Hepatocyte (in vitro differentiated cells): ENCODE results near the gene CNTN6. TPM values are rescaled to one million over a fixed set of nuclear protein-coding genes. Genes with fewer than 3 reads are reported as not detected.

Experiments
- DNase-seq: peaks from one replicate; pipeline ENCODE4 v3.0.0-alpha.2; 2016; ENCODE audit warnings: low spot score
- H2AFZ ChIP-seq: fragments of 200-600 bp; sonication (generic); 2 replicates; pipeline ENCODE4 v1.6.0; 2016; ENCODE audit warnings: antibody characterized with exemption, mild to moderate bottlenecking
- H3K27ac ChIP-seq: fragments of 200-600 bp; sonication (generic); 2 replicates; pipeline ENCODE4 v1.5.1; 2016; ENCODE audit warnings: mild to moderate bottlenecking
- H3K27me3 ChIP-seq: fragments of 200-600 bp; sonication (generic); 2 replicates; pipeline ENCODE4 v1.6.1; 2016
- H3K36me3 ChIP-seq: fragments of 200-600 bp; sonication (generic); replicated peaks from 2 replicates; pipeline ENCODE4 v1.5.1; 2016; ENCODE audit warnings: low read depth; ENCODE audit not compliant: insufficient read depth
- H3K4me1 ChIP-seq: fragments of 200-600 bp; sonication (generic); 2 replicates; pipeline ENCODE4 v1.5.1; 2016; ENCODE audit warnings: mild to moderate bottlenecking, moderate library complexity; ENCODE audit not compliant: insufficient read depth
- H3K4me2 ChIP-seq: fragments of 200-600 bp; sonication (generic); 2 replicates; pipeline ENCODE4 v1.6.0; 2016
- H3K4me3 ChIP-seq: fragments of 200-600 bp; sonication (generic); 2 replicates; pipeline ENCODE4 v1.5.1; 2016; ENCODE audit warnings: mild to moderate bottlenecking
- H3K79me2 ChIP-seq: fragments of 200-600 bp; sonication (generic); 2 replicates; pipeline ENCODE4 v1.6.0; 2017; ENCODE audit warnings: mild to moderate bottlenecking
- H3K9me2 ChIP-seq: fragments of 200-600 bp; sonication (generic); replicated peaks from 2 replicates; pipeline ENCODE4 v1.6.0; 2017; ENCODE audit warnings: mild to moderate bottlenecking; ENCODE audit not compliant: insufficient read depth
- H3K9me3 ChIP-seq: fragments of 200-600 bp; sonication (generic); 2 replicates; pipeline ENCODE4 v1.5.1; 2016; ENCODE audit warnings: low read depth, mild to moderate bottlenecking
- H4K20me1 ChIP-seq: fragments of 200-600 bp; sonication (generic); 2 replicates; pipeline ENCODE4 v1.6.0; 2016; ENCODE audit warnings: mild to moderate bottlenecking; ENCODE audit not compliant: insufficient read depth, poor library complexity, severe bottlenecking
- EZH2 ChIP-seq: fragments of 200-600 bp; sonication (generic); IDR thresholded peaks from 2 replicates; pipeline ENCODE4 v1.6.1; 2016; ENCODE audit warnings: antibody characterized with exemption, mild to moderate bottlenecking, borderline replicate concordance
- EZH2phosphoT487 ChIP-seq: fragments of 200-600 bp; sonication (generic); IDR thresholded peaks from one replicate; pipeline ENCODE4 v1.6.1; 2018; ENCODE audit warnings: antibody characterized with exemption, mild to moderate bottlenecking, low read depth, moderate library complexity; ENCODE audit not compliant: unreplicated experiment, severe bottlenecking
- whole genome bisulfite sequencing: methylation state at CpG from one replicate; pipeline ENCODE4 v1.1.6; 2016; ENCODE audit warnings: low lambda C conversion rate; ENCODE audit errors: missing lambda C conversion rate; 5-methylcytosine and 5-hydroxymethylcytosine counted together
- polyA plus RNA-seq: library from polyadenylated mRNA; unstranded; fragments of >200 nt; fragmentation: Nextera tagmentation; extraction: Ambion mirVana; gene quantifications from 2 replicates; pipeline ENCODE4 v1.2.1, GENCODE V29; 2016
- total RNA-seq: library from RNA; depleted of rRNA; stranded (reverse); fragments of >200 nt; gene quantifications from 2 replicates; pipeline ENCODE4 v1.2.3, GENCODE V29; 2014
- TF ChIP-seq, protein P1 (sequence below): fragments of 200-600 bp; sonication (generic); IDR thresholded peaks from 2 replicates; pipeline ENCODE4 v1.5.1; 2016; ENCODE audit warnings: antibody characterized with exemption, mild to moderate bottlenecking; ENCODE audit not compliant: poor library complexity

The CNTN6 gene
- total and polyA plus RNA-seq, 2 experiments from 2014 or later: 2.9 to 3.2 TPM

- no peak overlapping the region for H2AFZ ChIP-seq
- H3K4me3 ChIP-seq: no peak overlapping the region
Measured at GRCh38 chr3:1326546-1326945, 233.7 kb downstream of the CNTN6 start.

GRCh38 chr3:1330107-1330506 is 237.3 kb downstream of the CNTN6 start:
- Histone ChIP-seq H3K36me3 (no peaks in the 10 kb centered on the region), H3K4me1 (no peaks in the 10 kb centered on the region), H3K27me3 (no peaks in the 10 kb centered on the region), H2AFZ (no peak overlapping the region), H3K79me2 (no peaks in the 10 kb centered on the region), H3K4me2 (no peak overlapping the region), H3K9me2 (no peaks in the 10 kb centered on the region), H3K27ac (no peak overlapping the region), H4K20me1 (no peaks in the 10 kb centered on the region), H3K9me3 (no peaks in the 10 kb centered on the region), H3K4me3 (no peak overlapping the region)
- DNase-seq: no peak
- WGBS: 85% methylated on average over 2 of the region's 2 CpGs
- no peak for TF ChIP-seq EZH2phosphoT487
- no peak for TF ChIP-seq EZH2
- TF ChIP-seq, protein P1, sequence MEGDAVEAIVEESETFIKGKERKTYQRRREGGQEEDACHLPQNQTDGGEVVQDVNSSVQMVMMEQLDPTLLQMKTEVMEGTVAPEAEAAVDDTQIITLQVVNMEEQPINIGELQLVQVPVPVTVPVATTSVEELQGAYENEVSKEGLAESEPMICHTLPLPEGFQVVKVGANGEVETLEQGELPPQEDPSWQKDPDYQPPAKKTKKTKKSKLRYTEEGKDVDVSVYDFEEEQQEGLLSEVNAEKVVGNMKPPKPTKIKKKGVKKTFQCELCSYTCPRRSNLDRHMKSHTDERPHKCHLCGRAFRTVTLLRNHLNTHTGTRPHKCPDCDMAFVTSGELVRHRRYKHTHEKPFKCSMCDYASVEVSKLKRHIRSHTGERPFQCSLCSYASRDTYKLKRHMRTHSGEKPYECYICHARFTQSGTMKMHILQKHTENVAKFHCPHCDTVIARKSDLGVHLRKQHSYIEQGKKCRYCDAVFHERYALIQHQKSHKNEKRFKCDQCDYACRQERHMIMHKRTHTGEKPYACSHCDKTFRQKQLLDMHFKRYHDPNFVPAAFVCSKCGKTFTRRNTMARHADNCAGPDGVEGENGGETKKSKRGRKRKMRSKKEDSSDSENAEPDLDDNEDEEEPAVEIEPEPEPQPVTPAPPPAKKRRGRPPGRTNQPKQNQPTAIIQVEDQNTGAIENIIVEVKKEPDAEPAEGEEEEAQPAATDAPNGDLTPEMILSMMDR: no peak

More at GRCh38 chr3:1326546-1326945, 233.7 kb downstream of the CNTN6 start:
- H3K4me2 ChIP-seq: no peak overlapping the region
- no peak for TF ChIP-seq EZH2phosphoT487
- no peak for TF ChIP-seq EZH2
- TF ChIP-seq, protein P1: no peak
- H4K20me1 ChIP-seq: no peaks in the 10 kb centered on the region
- DNase-seq: no peak
- no peaks in the 10 kb centered on the region for H3K36me3 ChIP-seq
- no peaks in the 10 kb centered on the region for H3K9me3 ChIP-seq
- no peaks in the 10 kb centered on the region for H3K9me2 ChIP-seq
- no peaks in the 10 kb centered on the region for H3K79me2 ChIP-seq
- no peak overlapping the region for H3K27ac ChIP-seq
- H3K27me3 ChIP-seq: no peaks in the 10 kb centered on the region
- no peaks in the 10 kb centered on the region for H3K4me1 ChIP-seq

DNA sequence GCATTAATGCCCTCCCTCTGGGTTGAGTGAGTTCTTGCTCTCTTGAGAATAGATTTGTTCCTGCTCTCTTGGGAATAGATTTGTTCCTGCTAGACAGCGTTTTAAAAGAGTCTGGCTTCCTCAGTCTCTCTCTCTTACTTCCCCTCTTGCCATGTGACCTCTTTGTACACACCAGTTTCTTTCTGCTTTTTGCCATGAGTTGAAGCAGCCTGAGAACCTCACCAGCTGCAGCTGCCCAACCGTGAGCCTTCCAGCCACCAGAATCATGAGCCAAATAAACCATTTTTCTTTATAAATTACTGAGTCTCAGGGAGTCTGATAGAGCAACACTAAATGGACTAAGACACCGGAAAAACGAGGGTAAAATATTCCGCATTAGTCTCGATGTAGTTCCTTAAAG is 253.6 kb downstream of the CNTN6 start:
- Histone ChIP-seq H3K4me1 (no peaks in the 10 kb centered on the region), H4K20me1 (no peaks in the 10 kb centered on the region), H3K79me2 (no peaks in the 10 kb centered on the region), H3K4me2 (no peak overlapping the region), H3K9me2 (no peaks in the 10 kb centered on the region), H3K27ac (no peak overlapping the region), H3K36me3 (no peaks in the 10 kb centered on the region), H2AFZ (no peak overlapping the region), H3K4me3 (no peak overlapping the region), H3K9me3 (no peaks in the 10 kb centered on the region), H3K27me3 (no peaks in the 10 kb centered on the region)
- WGBS: 82% methylated on average over 6 of the region's 6 CpGs
- no peak for DNase-seq
- no peak for TF ChIP-seq EZH2phosphoT487
- TF ChIP-seq, protein P1: no peak
- no peak for TF ChIP-seq EZH2

DNA sequence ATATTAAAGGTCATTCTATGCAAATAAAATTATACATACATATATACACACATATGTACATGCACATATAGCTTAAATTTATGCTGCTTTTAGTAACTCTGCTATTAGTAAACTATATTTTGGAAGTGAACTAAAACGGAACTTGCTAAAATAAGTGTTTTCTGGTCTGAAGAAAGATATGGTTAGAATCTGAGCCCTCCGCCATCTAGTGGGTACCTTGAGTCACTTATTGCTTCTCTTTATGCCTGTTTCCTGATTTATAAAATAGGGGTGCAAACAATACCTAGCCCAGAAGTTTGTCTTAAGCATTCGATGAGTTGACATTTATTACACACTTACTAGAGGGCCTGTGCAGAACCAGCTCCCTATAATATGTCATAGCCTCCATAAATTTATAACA is 255.7 kb downstream of the CNTN6 start:
- 82% methylated on average over 3 of the region's 3 CpGs for WGBS
- TF ChIP-seq, protein P1: peak; percentile 12
- TF ChIP-seq EZH2phosphoT487: no peak
- H3K4me3 ChIP-seq: no peak overlapping the region

More for the DNA sequence above, 255.7 kb downstream of the CNTN6 start:
- Histone ChIP-seq H3K9me2 (no peaks in the 10 kb centered on the region), H3K4me1 (no peaks in the 10 kb centered on the region), H3K36me3 (no peaks in the 10 kb centered on the region), H2AFZ (no peak overlapping the region), H3K79me2 (no peaks in the 10 kb centered on the region), H3K27ac (no peak overlapping the region), H3K27me3 (no peaks in the 10 kb centered on the region), H4K20me1 (no peaks in the 10 kb centered on the region), H3K4me2 (no peak overlapping the region), H3K9me3 (no peaks in the 10 kb centered on the region)
- no peak for DNase-seq
